Activated CD4-positive, alpha-beta memory T cell treated with anti-CD3 and anti-CD28 coated beads for 36 hours (primary cell): ENCODE results near the gene PCDHB11. TPM values are rescaled to one million over a fixed set of nuclear protein-coding genes. Genes with fewer than 3 reads are reported as not detected.
"Not testable (repeated sequence)": the region's sequence is repeated elsewhere in the genome, so short reads cannot be mapped to it uniquely, and the experiment has no call there.

ENCODE experiments used
- CTCF ChIA-PET: fragments of 350-600 bp; sonication (Branson Sonifier 250); formaldehyde crosslinking; loops from one replicate; lab custom pipeline; 2021; ENCODE audit warnings: antibody characterized with exemption, inconsistent platforms; lab: Charles Lee
- POLR2A ChIA-PET: fragments of 350-600 bp; sonication (Branson Sonifier 250); formaldehyde crosslinking; loops from one replicate; lab custom pipeline; 2021; ENCODE audit warnings: antibody characterized with exemption; lab: Charles Lee
- DNase-seq: peaks from one replicate; pipeline ENCODE4 v3.0.0-alpha.2; 2020
- H3K27ac Mint-ChIP-seq: one replicate; pipeline ENCODE4 v1.8.0; 2021; ENCODE audit warnings: mixed read lengths
- H3K27me3 Mint-ChIP-seq: one replicate; pipeline ENCODE4 v1.8.0; 2021; ENCODE audit warnings: mixed read lengths
- H3K36me3 Mint-ChIP-seq: one replicate; pipeline ENCODE4 v1.8.0; 2021; ENCODE audit warnings: mixed read lengths
- H3K4me1 Mint-ChIP-seq: one replicate; pipeline ENCODE4 v1.8.0; 2021; ENCODE audit warnings: low read depth, mixed read lengths
- H3K4me3 Mint-ChIP-seq: one replicate; pipeline ENCODE4 v1.8.0; 2021; ENCODE audit warnings: mild to moderate bottlenecking, mixed read lengths
- H3K9me3 Mint-ChIP-seq: one replicate; pipeline ENCODE4 v1.8.0; 2021; ENCODE audit warnings: mixed read lengths
- intact Hi-C: fragments of 100-400 bp; cut with micrococcal nuclease; formaldehyde crosslinking; loops from one replicate; pipeline ENCODE4 v1.15.1; 2023
- total RNA-seq, 2 experiments: library from RNA; stranded (reverse); gene quantifications; one replicate each; pipeline ENCODE4 v1.2.3, GENCODE V29; 2021

The PCDHB11 gene
- total RNA-seq, 2 experiments from 2014 or later: not detected

DNA sequence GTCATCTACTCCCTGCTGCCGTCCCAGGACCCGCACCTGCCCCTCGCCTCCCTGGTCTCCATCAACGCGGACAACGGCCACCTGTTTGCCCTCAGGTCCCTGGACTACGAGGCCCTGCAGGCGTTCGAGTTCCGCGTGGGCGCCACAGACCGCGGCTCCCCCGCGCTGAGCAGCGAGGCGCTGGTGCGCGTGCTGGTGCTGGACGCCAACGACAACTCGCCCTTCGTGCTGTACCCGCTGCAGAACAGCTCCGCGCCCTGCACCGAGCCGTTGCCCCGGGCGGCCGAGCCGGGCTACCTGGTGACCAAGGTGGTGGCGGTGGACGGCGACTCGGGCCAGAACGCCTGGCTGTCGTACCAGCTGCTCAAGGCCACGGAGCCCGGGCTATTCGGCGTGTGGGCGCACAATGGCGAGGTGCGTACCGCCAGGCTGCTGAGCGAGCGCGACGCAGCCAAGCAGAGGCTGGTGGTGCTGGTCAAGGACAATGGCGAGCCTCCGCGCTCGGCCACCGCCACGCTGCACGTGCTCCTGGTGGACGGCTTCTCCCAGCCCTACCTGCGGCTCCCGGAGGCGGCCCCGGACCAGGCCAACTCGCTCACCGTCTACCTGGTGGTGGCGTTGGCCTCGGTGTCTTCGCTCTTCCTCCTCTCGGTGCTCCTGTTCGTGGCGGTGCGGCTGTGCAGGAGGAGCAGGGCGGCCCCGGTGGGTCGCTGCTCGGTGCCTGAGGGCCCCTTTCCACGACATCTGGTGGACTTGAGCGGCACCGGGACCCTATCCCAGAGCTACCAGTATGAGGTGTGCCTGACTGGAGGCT is 24.9 kb upstream of the PCDHB11 start:
- H3K36me3 Mint-ChIP-seq, H3K4me3 Mint-ChIP-seq, CTCF ChIA-PET, DNase-seq, H3K4me1 Mint-ChIP-seq, POLR2A ChIA-PET, intact Hi-C loops, H3K27ac Mint-ChIP-seq: not testable (repeated sequence)
- peaks cover 14% of the 10 kb centered on the region for H3K27me3 Mint-ChIP-seq
- H3K9me3 Mint-ChIP-seq: peaks cover 11% of the 10 kb centered on the region

GRCh38 chr5:141175933-141176332 is 23.5 kb upstream of the PCDHB11 start:
- Mint-ChIP-seq H3K4me3 (no peak overlapping the region), H3K9me3 (peaks cover 13% of the 10 kb centered on the region), H3K27me3 (peaks cover 10% of the 10 kb centered on the region), H3K27ac (no peak overlapping the region), H3K36me3 (peaks cover 1% of the 10 kb centered on the region), H3K4me1 (no peaks in the 10 kb centered on the region)
- ChIA-PET CTCF (no interaction called here), POLR2A (no interaction called here)
- DNase-seq: no peak
- intact Hi-C loops: no loop called here

GRCh38 chr5:141177577-141178191 is 21.7 kb upstream of the PCDHB11 start, which contains the start of gene PCDHB8:
Gene PCDHB8 (plus strand): TSS chr5:141177790. CDS start chr5:141178035, 245 bp downstream.
- DNase-seq, H3K36me3 Mint-ChIP-seq, H3K4me1 Mint-ChIP-seq, H3K27ac Mint-ChIP-seq, POLR2A ChIA-PET, intact Hi-C loops, H3K4me3 Mint-ChIP-seq: not testable (repeated sequence)
- peaks cover 18% of the 10 kb centered on the region for H3K27me3 Mint-ChIP-seq
- H3K9me3 Mint-ChIP-seq: peaks cover 19% of the 10 kb centered on the region
- CTCF ChIA-PET: interaction anchor here (1.2 kb wide), 1 partner anchor 235 kb away, joined by 3 read pairs; the partner anchor contains the start of gene PCDHGA10

- H3K4me1 Mint-ChIP-seq, H3K36me3 Mint-ChIP-seq, H3K4me3 Mint-ChIP-seq, H3K27ac Mint-ChIP-seq, POLR2A ChIA-PET, DNase-seq, CTCF ChIA-PET, intact Hi-C loops: not testable (repeated sequence)
- H3K9me3 Mint-ChIP-seq: peaks cover 18% of the 10 kb centered on the region
- peaks cover 19% of the 10 kb centered on the region for H3K27me3 Mint-ChIP-seq
Measured at GRCh38 chr5:141179371-141179770, 20.1 kb upstream of the PCDHB11 start.

DNA sequence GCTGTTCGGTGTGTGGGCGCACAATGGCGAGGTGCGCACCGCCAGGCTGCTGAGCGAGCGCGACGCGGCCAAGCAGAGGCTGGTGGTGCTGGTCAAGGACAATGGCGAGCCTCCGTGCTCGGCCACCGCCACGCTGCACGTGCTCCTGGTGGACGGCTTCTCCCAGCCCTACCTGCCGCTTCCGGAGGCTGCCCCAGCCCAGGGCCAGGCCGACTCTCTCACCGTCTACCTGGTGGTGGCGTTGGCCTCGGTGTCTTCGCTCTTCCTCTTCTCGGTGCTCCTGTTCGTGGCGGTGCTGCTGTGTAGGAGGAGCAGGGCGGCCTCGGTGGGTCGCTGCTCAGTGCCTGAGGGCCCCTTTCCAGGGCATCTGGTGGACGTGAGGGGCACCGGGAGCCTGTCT is 19.6 kb upstream of the PCDHB11 start:
- H3K9me3 Mint-ChIP-seq: peaks cover 19% of the 10 kb centered on the region
- H3K27me3 Mint-ChIP-seq: peaks cover 24% of the 10 kb centered on the region
- H3K4me1 Mint-ChIP-seq, POLR2A ChIA-PET, H3K27ac Mint-ChIP-seq, DNase-seq, H3K4me3 Mint-ChIP-seq, CTCF ChIA-PET, H3K36me3 Mint-ChIP-seq, intact Hi-C loops: not testable (repeated sequence)

DNA sequence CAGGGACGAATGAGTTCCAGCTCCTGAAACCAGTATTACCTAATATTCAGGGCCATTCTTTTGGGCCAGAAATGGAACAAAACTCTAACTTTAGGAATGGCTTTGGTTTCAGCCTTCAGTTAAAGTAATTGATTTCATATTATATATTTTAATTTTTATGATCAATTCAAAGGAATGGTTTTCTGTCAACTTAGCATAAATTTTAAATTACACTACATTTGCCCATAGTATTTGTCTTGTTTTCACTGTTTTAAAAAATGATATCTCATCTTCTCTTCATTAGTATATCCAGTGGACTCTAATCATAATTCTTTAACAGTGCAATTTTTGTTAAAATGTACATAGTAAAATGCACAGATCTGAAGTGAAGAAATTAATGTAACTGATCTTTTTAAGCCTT is 19.1 kb upstream of the PCDHB11 start:
- DNase-seq: no peak
- no peak overlapping the region for H3K27ac Mint-ChIP-seq
- H3K4me1 Mint-ChIP-seq: no peaks in the 10 kb centered on the region
- H3K4me3 Mint-ChIP-seq: no peak overlapping the region
- H3K9me3 Mint-ChIP-seq: peaks cover 16% of the 10 kb centered on the region
- H3K27me3 Mint-ChIP-seq: peaks cover 26% of the 10 kb centered on the region
- ChIA-PET POLR2A (no interaction called here), CTCF (no interaction called here)
- peaks cover 2% of the 10 kb centered on the region for H3K36me3 Mint-ChIP-seq
- intact Hi-C loops: no loop called here

DNA sequence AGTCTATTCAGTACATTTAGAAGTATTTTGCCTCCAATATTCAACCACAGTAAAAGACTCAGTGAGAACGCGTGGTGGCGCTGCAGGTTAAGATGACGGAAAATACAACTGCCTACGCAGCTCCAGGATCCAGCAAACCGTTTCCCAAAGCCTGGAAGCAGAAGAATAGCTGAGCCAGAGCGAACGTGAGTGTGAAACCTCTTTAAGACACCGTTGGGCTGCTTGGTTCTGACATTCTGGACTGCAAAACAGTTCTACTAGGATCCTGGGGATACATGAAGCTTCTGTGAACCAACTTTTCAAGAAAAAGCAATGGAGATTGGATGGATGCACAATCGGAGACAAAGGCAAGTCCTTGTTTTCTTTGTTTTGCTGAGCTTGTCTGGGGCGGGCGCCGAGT is 17.2 kb upstream of the PCDHB11 start, which contains the start of gene PCDHB16:
PCDHB16 (plus strand) TSS at position 140 of the 400 bp plus-strand sequence; CDS start at position 313, 173 bp downstream.
- peaks cover 4% of the 10 kb centered on the region for H3K4me1 Mint-ChIP-seq
- ChIA-PET CTCF (interaction anchor here (0.6 to 1.4 kb wide), 3 partner anchors 46 to 559 kb away, joined by 3 read pairs; partner anchors contain the start of gene TAF7), POLR2A (no interaction called here)
- no peak within 1 kb of the TSS for H3K27ac Mint-ChIP-seq
- no peak within 1 kb of the TSS for H3K4me3 Mint-ChIP-seq
- intact Hi-C loops: no loop called here
- H3K36me3 Mint-ChIP-seq: peaks cover 2% of the 10 kb centered on the region
- peaks cover 30% of the 10 kb centered on the region for H3K27me3 Mint-ChIP-seq
- peak; percentile 17 for DNase-seq
- peaks cover 16% of the 10 kb centered on the region for H3K9me3 Mint-ChIP-seq

GRCh38 chr5:141184117-141184855 is 15.1 kb upstream of the PCDHB11 start:
- intact Hi-C loops, POLR2A ChIA-PET, H3K27ac Mint-ChIP-seq, DNase-seq, H3K36me3 Mint-ChIP-seq, CTCF ChIA-PET, H3K4me3 Mint-ChIP-seq, H3K4me1 Mint-ChIP-seq: not testable (repeated sequence)
- H3K27me3 Mint-ChIP-seq: peaks cover 37% of the 10 kb centered on the region
- H3K9me3 Mint-ChIP-seq: peaks cover 20% of the 10 kb centered on the region

DNA sequence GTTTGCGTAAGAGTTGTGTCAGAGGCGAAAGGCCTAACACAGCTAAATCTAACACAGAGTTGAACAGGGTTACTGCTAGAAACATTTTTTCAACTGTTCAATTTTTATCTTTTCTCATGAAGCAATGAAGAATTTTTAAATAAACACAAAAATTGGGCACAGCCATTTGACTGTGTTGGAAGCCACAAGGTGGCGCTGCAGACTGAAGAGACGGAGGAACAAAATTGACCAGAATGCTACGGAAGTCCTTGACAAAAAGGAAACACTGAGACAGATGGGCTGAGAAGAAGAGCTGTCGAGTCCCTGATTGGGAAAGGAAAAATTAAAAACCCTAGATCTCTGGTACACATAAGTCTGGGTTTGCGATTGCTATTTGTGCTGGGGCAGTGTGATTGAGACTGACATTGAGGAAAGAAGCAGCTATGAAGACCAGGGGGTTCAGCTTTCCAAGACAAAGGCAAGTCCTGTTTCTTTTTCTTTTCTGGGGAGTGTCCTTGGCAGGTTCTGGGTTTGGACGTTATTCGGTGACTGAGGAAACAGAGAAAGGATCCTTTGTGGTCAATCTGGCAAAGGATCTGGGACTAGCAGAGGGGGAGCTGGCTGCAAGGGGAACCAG is 12.4 kb upstream of the PCDHB11 start, which contains the start of gene PCDHB9:
PCDHB9 (plus strand) TSS at position 265 of the 616 bp plus-strand sequence; CDS start at position 423, 158 bp downstream.
- Mint-ChIP-seq H3K4me1 (peaks cover 6% of the 10 kb centered on the region), H3K4me3 (peak within 1 kb of the TSS; percentile 8), H3K27me3 (peaks cover 44% of the 10 kb centered on the region), H3K9me3 (peaks cover 22% of the 10 kb centered on the region), H3K27ac (no peak within 1 kb of the TSS), H3K36me3 (peaks cover 6% of the 10 kb centered on the region)
- peak; percentile 56 for DNase-seq
- ChIA-PET CTCF (interaction anchor here (0.6 to 2.5 kb wide), 16 partner anchors 10 to 1274 kb away, joined by 3 to 12 read pairs (median 3); partner anchors contain the start of genes PCDHB11, PCDHB7, PCDHGB3 and TAF7), POLR2A (no interaction called here)
- intact Hi-C loops: no loop called here

DNA sequence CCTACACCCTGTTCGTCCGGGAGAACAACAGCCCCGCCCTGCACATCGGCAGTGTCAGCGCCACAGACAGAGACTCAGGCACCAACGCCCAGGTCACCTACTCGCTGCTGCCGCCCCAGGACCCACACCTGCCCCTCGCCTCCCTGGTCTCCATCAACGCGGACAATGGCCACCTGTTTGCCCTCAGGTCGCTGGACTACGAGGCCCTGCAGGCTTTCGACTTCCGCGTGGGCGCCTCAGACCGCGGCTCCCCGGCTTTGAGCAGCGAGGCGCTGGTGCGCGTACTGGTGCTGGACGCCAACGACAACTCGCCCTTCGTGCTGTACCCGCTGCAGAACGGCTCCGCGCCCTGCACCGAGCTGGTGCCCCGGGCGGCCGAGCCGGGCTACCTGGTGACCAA is 10.7 kb upstream of the PCDHB11 start:
- CTCF ChIA-PET, intact Hi-C loops, DNase-seq, H3K27ac Mint-ChIP-seq, H3K4me1 Mint-ChIP-seq, H3K36me3 Mint-ChIP-seq, H3K4me3 Mint-ChIP-seq, POLR2A ChIA-PET: not testable (repeated sequence)
- Mint-ChIP-seq H3K27me3 (peaks cover 41% of the 10 kb centered on the region), H3K9me3 (peaks cover 18% of the 10 kb centered on the region)

- H3K36me3 Mint-ChIP-seq, H3K27ac Mint-ChIP-seq, H3K4me1 Mint-ChIP-seq, CTCF ChIA-PET, intact Hi-C loops, H3K4me3 Mint-ChIP-seq, DNase-seq, POLR2A ChIA-PET: not testable (repeated sequence)
- Mint-ChIP-seq H3K27me3 (peaks cover 41% of the 10 kb centered on the region), H3K9me3 (peaks cover 18% of the 10 kb centered on the region)
Measured at GRCh38 chr5:141189131-141189530, 10.3 kb upstream of the PCDHB11 start.
